Stomach smooth muscle (tissue), 2 donors: ENCODE measurements around the gene PPTC7.

ENCODE experiments used
- H3K27ac ChIP-seq: one replicate; pipeline ENCODE4 v1.7.0; 2013; ENCODE audit warnings: mild to moderate bottlenecking, low read length, inconsistent platforms
- H3K27me3 ChIP-seq, 2 donors: one replicate each; pipeline ENCODE4 v1.7.0; 2013; ENCODE audit warnings: low read length in 2 of 2; ENCODE audit not compliant: insufficient read depth in 2 of 2, control insufficient read depth in 1 of 2
- H3K36me3 ChIP-seq, 2 donors: one replicate each; pipeline ENCODE4 v1.7.0; 2013; ENCODE audit warnings: low read length in 2 of 2; ENCODE audit not compliant: control insufficient read depth in 2 of 2, insufficient read depth in 2 of 2
- H3K4me1 ChIP-seq: one replicate; pipeline ENCODE4 v1.7.0; 2013; ENCODE audit warnings: low read length; ENCODE audit not compliant: control insufficient read depth, insufficient read depth
- H3K4me3 ChIP-seq, 2 donors: one replicate each; pipeline ENCODE4 v1.7.0; 2013; ENCODE audit warnings: low read length in 2 of 2
- H3K9ac ChIP-seq, 2 donors: one replicate each; pipeline ENCODE4 v1.7.0; 2013; ENCODE audit warnings: low read length in 2 of 2, mild to moderate bottlenecking in 1 of 2
- H3K9me3 ChIP-seq, 2 donors: one replicate each; pipeline ENCODE4 v1.7.0; 2013; ENCODE audit warnings: low read length in 2 of 2; ENCODE audit not compliant: control insufficient read depth in 2 of 2
- donor health status: healthy.
- donor health status: Pancreatic carcinoma.

Gene PPTC7

DNA sequence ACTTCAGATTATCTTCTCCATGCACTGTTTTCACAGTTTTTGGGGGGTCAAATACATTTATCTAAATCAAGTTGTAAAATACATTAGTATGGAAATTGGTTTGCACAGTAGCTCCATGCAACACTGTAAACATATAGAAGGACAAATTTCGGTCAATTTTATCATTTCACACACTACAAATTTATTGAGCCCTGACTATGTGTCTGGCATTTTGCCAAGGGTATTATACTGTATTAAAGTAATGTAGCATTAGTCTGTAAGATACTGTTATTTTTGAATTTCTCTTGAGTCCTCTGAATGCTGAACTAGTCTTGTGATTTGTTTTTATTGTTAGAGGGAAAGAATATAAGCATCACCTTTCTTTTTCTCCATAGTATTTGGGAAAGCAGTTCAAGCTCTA lies 79.7 kb downstream of the PPTC7 start:
- Histone ChIP-seq H3K4me3 (no peak overlapping the region), H3K4me1 (peaks cover 19% of the 10 kb centered on the region), H3K9me3 (no peaks in the 10 kb centered on the region), H3K36me3 (no peaks in the 10 kb centered on the region), H3K9ac (no peak overlapping the region), H3K27ac (no peak overlapping the region), H3K27me3 (no peaks in the 10 kb centered on the region)

DNA sequence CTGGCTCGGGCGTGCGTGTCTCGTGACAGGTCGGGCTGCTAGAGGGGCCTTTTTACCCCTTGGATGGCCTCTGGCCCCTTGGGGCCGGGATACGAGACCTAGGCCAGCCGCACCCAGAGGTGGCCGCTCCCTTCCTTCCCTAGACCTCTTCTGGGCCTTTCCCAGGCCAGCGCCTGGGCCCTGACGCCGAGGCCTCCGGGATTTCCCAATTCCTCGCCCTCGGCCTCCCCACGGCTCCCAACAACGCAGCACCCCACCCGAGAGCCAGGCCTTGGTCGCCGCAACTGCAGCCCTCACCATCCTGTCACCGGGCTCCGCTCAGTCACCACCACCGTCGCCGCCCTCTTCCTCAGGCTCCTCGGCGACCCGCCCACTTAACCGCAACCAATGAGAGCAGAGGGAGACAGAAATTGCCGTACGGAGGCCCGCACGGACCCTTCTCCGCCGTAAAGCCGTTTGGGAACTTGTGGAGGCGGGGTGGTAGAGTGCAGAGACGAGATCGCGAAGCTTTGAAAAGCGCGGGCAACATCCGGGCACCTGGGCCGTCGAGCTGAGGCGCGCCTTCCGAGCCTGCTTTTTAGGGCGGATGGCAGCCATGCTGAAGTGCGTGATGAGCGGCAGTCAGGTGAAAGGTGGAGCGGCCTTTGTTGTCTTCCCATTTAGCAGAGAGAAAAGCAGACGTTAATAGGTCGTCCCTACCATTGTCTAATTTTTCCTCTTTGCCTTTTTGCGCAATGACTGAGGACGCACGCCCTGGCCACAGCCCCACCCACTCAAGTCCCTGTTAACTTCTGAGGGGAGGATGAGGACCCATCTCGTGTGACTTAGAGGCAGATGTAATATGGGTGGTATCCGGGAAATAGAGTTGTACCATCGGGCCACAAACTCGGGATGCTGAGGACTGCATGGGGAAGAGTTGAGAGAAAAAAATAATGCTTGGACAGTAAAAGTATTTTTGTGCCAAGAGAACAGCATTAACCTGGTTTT lies 81.1 kb downstream of the PPTC7 start, which contains the start of the genes RAD9B and VPS29:
RAD9B (plus strand) TSS at position 580 of the 987 bp plus-strand sequence; CDS start at position 587, 7 bp downstream.
VPS29 (minus strand) TSS at position 360 of the 987 bp plus-strand sequence; CDS start at position 300, 60 bp downstream.
- peaks cover 19% of the 10 kb centered on the region for H3K4me1 ChIP-seq
- H3K36me3 ChIP-seq, result no peaks in the 10 kb centered on the region
- no peaks in the 10 kb centered on the region for H3K9me3 ChIP-seq
- peak within 1 kb of the TSS; percentile 96 to 98 for H3K9ac ChIP-seq
- H3K4me3 ChIP-seq, result peak within 1 kb of the TSS; percentile 85 to 96
- peak within 1 kb of the TSS; percentile 78 for H3K27ac ChIP-seq
- H3K27me3 ChIP-seq, result no peaks in the 10 kb centered on the region

DNA sequence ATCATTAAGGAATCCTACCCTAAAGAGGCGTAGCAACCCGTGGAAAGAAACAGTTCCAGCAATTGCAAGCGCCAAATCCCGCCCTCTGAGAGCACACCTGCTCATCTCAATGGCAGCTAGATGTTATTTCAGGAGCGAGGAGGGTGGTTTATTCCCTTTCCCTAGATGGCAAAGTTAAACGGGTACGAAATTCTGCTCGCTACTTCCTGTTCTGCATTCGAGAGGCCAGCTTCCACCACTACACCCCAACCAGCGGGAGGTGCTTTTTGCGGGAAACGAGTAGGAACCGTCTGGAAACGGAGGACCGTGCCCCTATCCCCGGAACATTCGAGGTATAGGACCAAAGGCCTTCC lies 81.7 kb downstream of the PPTC7 start:
- Histone ChIP-seq H3K36me3 (no peaks in the 10 kb centered on the region), H3K27me3 (no peaks in the 10 kb centered on the region), H3K4me3 (peak overlapping the region; percentile 85 to 96), H3K9me3 (no peaks in the 10 kb centered on the region), H3K4me1 (peaks cover 19% of the 10 kb centered on the region), H3K27ac (peak overlapping the region; percentile 78), H3K9ac (peak overlapping the region; percentile 96 to 98)

DNA sequence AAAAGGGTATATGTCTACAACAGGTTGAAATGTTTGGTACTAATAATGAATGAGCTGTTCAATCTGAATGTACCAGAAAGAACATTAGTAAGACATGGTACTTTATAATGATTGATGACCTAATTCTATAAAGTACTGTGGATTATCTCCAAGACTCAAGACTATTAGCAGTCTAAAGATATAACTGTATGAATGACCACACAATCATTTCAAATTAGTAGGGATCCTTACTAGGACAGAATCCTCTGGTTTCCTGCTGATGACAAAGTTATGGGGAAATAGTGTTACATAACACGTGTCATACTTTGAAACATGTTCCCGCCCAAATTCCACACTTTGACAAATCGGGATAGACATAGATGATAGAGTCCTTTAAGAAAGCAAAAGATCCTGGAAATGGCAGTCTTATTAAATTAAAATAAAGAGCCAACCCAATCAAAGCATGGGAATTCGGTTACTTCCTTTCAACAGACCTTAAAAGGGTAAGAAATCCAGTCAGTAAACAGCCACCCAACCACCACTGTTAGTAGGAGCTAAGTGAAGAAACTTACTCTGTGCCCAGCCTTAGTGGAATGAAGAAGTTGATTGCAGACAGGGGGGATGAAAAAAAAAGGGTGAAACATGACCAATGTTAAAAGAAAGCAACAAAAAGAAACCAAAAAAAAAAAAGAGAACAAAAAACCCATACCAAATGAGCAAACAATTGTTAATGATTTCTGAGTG lies 84.0 kb downstream of the PPTC7 start:
- Histone ChIP-seq H3K36me3 (peaks cover 5 to 12% of the 10 kb centered on the region in 2 donors), H3K4me1 (peaks cover 19% of the 10 kb centered on the region), H3K27me3 (no peaks in the 10 kb centered on the region), H3K9ac (no peak overlapping the region), H3K9me3 (no peaks in the 10 kb centered on the region), H3K27ac (peak overlapping the region; percentile 1), H3K4me3 (no peak overlapping the region)
